HepG2 (cell line): ENCODE measurements around the gene AMBRA1. TPM values are rescaled to one million over a fixed set of nuclear protein-coding genes. Genes with fewer than 3 reads are reported as not detected.

ENCODE experiments used
- ATAC-seq: fragments of 200-7000 bp; cut with Tn5 transposase; 3 replicates; pipeline ENCODE4 v1.9.1; 2020; ENCODE audit warnings: mild to moderate bottlenecking, moderate library complexity
- BruUV-seq: library from RNA; stranded (reverse); fragments of 400-500 nt; replicated peaks from 2 replicates; lab custom pipeline; 2021; lab: Mats Ljungman, UMichigan
- CTCF ChIA-PET: fragments of 300-600 bp; formaldehyde crosslinking; extraction: SDS; loops from one replicate; lab custom pipeline; 2021; ENCODE audit warnings: low total read pairs, inconsistent platforms, low intra/inter-chr PET ratio; lab: Yijun Ruan, JAX
- POLR2A ChIA-PET: fragments of 350-600 bp; sonication (Branson Sonifier 250); formaldehyde crosslinking; loops from one replicate; lab custom pipeline; 2020; ENCODE audit warnings: antibody characterized with exemption, inconsistent platforms; lab: Yijun Ruan, JAX
- DNase-seq: peaks from one replicate; pipeline ENCODE4 v3.0.0-alpha.2; 2015; ENCODE audit warnings: low spot score
- FAIRE-seq: peaks from 3 replicates; lab custom pipeline; 2011; peaks lifted over from hg19 to GRCh38; lab: Jason Lieb, UNC
- H2AFZ ChIP-seq: one replicate; pipeline ENCODE4 v1.6.1; 2011; ENCODE audit warnings: low read length, inconsistent platforms
- H3K27ac ChIP-seq: fragments of 300-600 bp; 3 replicates; pipeline ENCODE4 v1.8.0; 2011; ENCODE audit warnings: mixed run types, mild to moderate bottlenecking, mixed read lengths, low read length, inconsistent platforms; ENCODE audit not compliant: insufficient read depth; ENCODE audit errors: extremely low read length
- H3K27me3 ChIP-seq, 2 experiments: fragments of 200-600 bp in 1 of 2; 2 replicates in 1 of 2; 3 replicates in 1 of 2; pipeline versions ENCODE4 v1.6.0 to v1.8.0; 2011; ENCODE audit warnings: low read length in 2 of 2, mild to moderate bottlenecking in 2 of 2, moderate library complexity in 2 of 2, inconsistent platforms in 1 of 2; ENCODE audit not compliant: insufficient read depth in 2 of 2, control insufficient read depth in 1 of 2
- H3K36me3 ChIP-seq, 2 experiments: fragments of 200-600 bp in 1 of 2; replicated peaks in 1 of 2; 2 replicates in 1 of 2; 3 replicates in 1 of 2; pipeline versions ENCODE4 v1.5.1 to v1.8.0; 2011; ENCODE audit warnings: low read length in 2 of 2, inconsistent platforms in 1 of 2; ENCODE audit not compliant: insufficient read depth in 2 of 2, control insufficient read depth in 1 of 2
- H3K4me1 ChIP-seq: 2 replicates; pipeline ENCODE4 v1.5.1; 2012; ENCODE audit warnings: low read length, inconsistent platforms; ENCODE audit not compliant: insufficient read depth
- H3K4me2 ChIP-seq: 2 replicates; pipeline ENCODE4 v1.6.0; 2011; ENCODE audit warnings: low read depth, low read length, inconsistent platforms
- H3K4me3 ChIP-seq, 3 experiments: fragments of 200-600 bp in 1 of 3; sonication (generic), shearing (Covaris generic) in 1 of 3; replicated peaks in 1 of 3; 2 replicates each; pipeline ENCODE4 v1.5.1; 2011 to 2016; ENCODE audit warnings: low read length in 3 of 3, inconsistent platforms in 2 of 3, low read depth in 2 of 3, mild to moderate bottlenecking in 2 of 3, control low read depth in 1 of 3, mixed read lengths in 1 of 3; ENCODE audit not compliant: insufficient read depth in 1 of 3
- H3K79me2 ChIP-seq: one replicate; pipeline ENCODE4 v1.6.1; 2011; ENCODE audit warnings: low read length, inconsistent platforms; ENCODE audit not compliant: insufficient read depth
- H3K9ac ChIP-seq: 2 replicates; pipeline ENCODE4 v1.6.0; 2011; ENCODE audit warnings: mild to moderate bottlenecking, low read depth, low read length, inconsistent platforms; ENCODE audit not compliant: insufficient read depth
- H3K9me3 ChIP-seq: 2 replicates; pipeline ENCODE4 v1.5.1; 2012; ENCODE audit warnings: mild to moderate bottlenecking, low read length
- H4K20me1 ChIP-seq: 2 replicates; pipeline ENCODE4 v1.6.0; 2011; ENCODE audit warnings: inconsistent platforms, mild to moderate bottlenecking, low read length, moderate library complexity; ENCODE audit not compliant: insufficient read depth
- CEBPB ChIP-seq: IDR thresholded peaks from 2 replicates; pipeline ENCODE4 v1.6.1; 2011; ENCODE audit warnings: low read depth, low read length, improper control_type of control experiment, borderline replicate concordance
- CEBPG ChIP-seq: IDR thresholded peaks from 2 replicates; pipeline ENCODE4 v1.6.1; 2016
- CREB1 ChIP-seq, 2 experiments: fragments of 450-650 bp in 1 of 2; IDR thresholded peaks; 2 replicates each; pipeline ENCODE4 v1.6.1; 2016 to 2017; ENCODE audit warnings: control low read depth in 1 of 2, mild to moderate bottlenecking in 1 of 2, missing compliant biosample characterization in 1 of 2, missing genetic modification characterization in 1 of 2
- FOXJ3 ChIP-seq: sonication (generic); formaldehyde crosslinking; IDR thresholded peaks from 2 replicates; pipeline ENCODE4 v1.4.0; 2020; ENCODE audit warnings: missing genetic modification reagents, mild to moderate bottlenecking, borderline replicate concordance
- GATAD2A ChIP-seq: IDR thresholded peaks from 2 replicates; pipeline ENCODE4 v1.6.1; 2016
- HNF4A ChIP-seq: sonication (generic); formaldehyde crosslinking; IDR thresholded peaks from 2 replicates; pipeline ENCODE4 v1.4.0; 2020; ENCODE audit warnings: missing genetic modification reagents
- MED13 ChIP-seq: sonication (generic); formaldehyde crosslinking; IDR thresholded peaks from 2 replicates; pipeline ENCODE4 v1.5.0; 2020; ENCODE audit warnings: missing genetic modification reagents
- SMYD3 ChIP-seq: sonication (generic); formaldehyde crosslinking; IDR thresholded peaks from 2 replicates; pipeline ENCODE4 v1.8.1; 2023; ENCODE audit warnings: mild to moderate bottlenecking, missing genetic modification reagents
- SOX6 ChIP-seq, 2 experiments: fragments of 450-650 bp in 1 of 2; sonication (generic) in 1 of 2; formaldehyde crosslinking in 1 of 2; IDR thresholded peaks; 2 replicates each; pipeline versions ENCODE4 v1.4.0 to v1.6.1; 2017 to 2020; ENCODE audit warnings: antibody characterized with exemption in 1 of 2, mild to moderate bottlenecking in 1 of 2, missing genetic modification reagents in 1 of 2
- ZBED4 ChIP-seq: sonication (generic); formaldehyde crosslinking; IDR thresholded peaks from 2 replicates; pipeline ENCODE4 v1.4.0; 2020; ENCODE audit warnings: missing genetic modification reagents, borderline replicate concordance
- ZFP62 ChIP-seq: sonication (generic); formaldehyde crosslinking; IDR thresholded peaks from 2 replicates; pipeline ENCODE4 v1.4.0; 2020; ENCODE audit warnings: missing genetic modification reagents
- ZNF496 ChIP-seq: sonication (generic); formaldehyde crosslinking; IDR thresholded peaks from 2 replicates; pipeline ENCODE4 v1.8.1; 2023; ENCODE audit warnings: mild to moderate bottlenecking, moderate library complexity, missing genetic modification reagents; ENCODE audit not compliant: insufficient replicate concordance
- WGBS: methylation state at CpG from one replicate; pipeline ENCODE4 v1.1.6; 2017; ENCODE audit warnings: low lambda C conversion rate; 5-methylcytosine and 5-hydroxymethylcytosine counted together
- in situ Hi-C: cut with HindIII; loops from 2 replicates; pipeline ENCODE4 v1.10.0; 2017; ENCODE audit warnings: low pct_unique_long_range_greater_than_20kb; ENCODE audit not compliant: extremely low pct_ligation_motif_present
- intact Hi-C: fragments of 100-400 bp; cut with micrococcal nuclease; formaldehyde crosslinking; loops from one replicate; pipeline ENCODE4 v1.10.0; 2022; ENCODE audit not compliant: unreplicated experiment
- polyA plus RNA-seq, 8 experiments: library from polyadenylated mRNA; depleted of rRNA in 3 of 8; stranded (reverse) in 7 of 8; unstranded in 1 of 8; fragments of >200 nt; fragmentation: Illumina TruSeq in 4 of 8; extraction: Trizol in 4 of 8; gene quantifications; 2 replicates each; pipeline versions ENCODE4 v1.2.1 to v1.2.3, GENCODE V29; 2011 to 2016; ENCODE audit warnings: low read depth in 4 of 8, missing spikeins in 1 of 8, mixed read lengths in 1 of 8; ENCODE audit not compliant: insufficient read depth in 1 of 8
- total RNA-seq, 5 experiments: library from RNA; depleted of rRNA; stranded (reverse); fragments of >200 nt; fragmentation: Illumina TruSeq; extraction: Trizol; gene quantifications; 2 replicates each; pipeline ENCODE4 v1.2.3, GENCODE V29; 2016; ENCODE audit warnings: low read depth in 1 of 5
- TF ChIP-seq, protein P1 (sequence below): sonication (generic); formaldehyde crosslinking; IDR thresholded peaks from 2 replicates; pipeline ENCODE4 v1.4.0; 2020; ENCODE audit warnings: mild to moderate bottlenecking, missing genetic modification reagents
- TF ChIP-seq, protein P2 (sequence below), 2 experiments: sonication (generic) in 1 of 2; formaldehyde crosslinking in 1 of 2; IDR thresholded peaks; 2 replicates each; pipeline versions ENCODE4 v1.4.0 to v1.6.1; 2018 to 2020; ENCODE audit warnings: missing genetic modification reagents in 2 of 2, borderline replicate concordance in 1 of 2, low read depth in 1 of 2, mild to moderate bottlenecking in 1 of 2, missing biosample characterization in 1 of 2
- TF ChIP-seq, protein P3 (sequence below): sonication (generic); formaldehyde crosslinking; IDR thresholded peaks from 2 replicates; pipeline ENCODE4 v1.4.0; 2020; ENCODE audit warnings: missing genetic modification reagents, mild to moderate bottlenecking, borderline replicate concordance

AMBRA1 gene
- total and polyA plus RNA-seq, 2 of the 13 experiments (the other 11 are each of a cell fraction or from before 2014, with no cell fraction given) = 15.7 to 26.0 TPM

GRCh38 chr11:46465683-46466082 lies 128.1 kb downstream of the AMBRA1 start:
- no peak for FAIRE-seq
- intact Hi-C loops = no loop called here
- peaks cover 6 to 9% of the 10 kb centered on the region in 2 experiments; a peak in 3 of 5 replicates for H3K36me3 ChIP-seq
- peak; percentile 11 for DNase-seq
- in situ Hi-C loops = no loop called here
- no peak overlapping the region for H3K4me2 ChIP-seq
- no peaks in the 10 kb centered on the region for H3K9me3 ChIP-seq
- no peak overlapping the region for H3K9ac ChIP-seq
- WGBS = 17% methylated on average over 1 of the region's 1 CpG
- ChIA-PET POLR2A (no interaction called here), CTCF (no interaction called here)
- H3K4me3 ChIP-seq = no peak overlapping the region
- H2AFZ ChIP-seq = no peak overlapping the region
- H3K27me3 ChIP-seq = no peaks in the 10 kb centered on the region; a peak in 1 of 5 replicates
- peaks cover 9% of the 10 kb centered on the region for H3K79me2 ChIP-seq
- peaks cover 44% of the 10 kb centered on the region for H3K4me1 ChIP-seq
- BruUV-seq = no TSS peak
- H4K20me1 ChIP-seq = peaks cover 25% of the 10 kb centered on the region
- no peak overlapping the region for H3K27ac ChIP-seq
- peak; percentile 15; the same call in 2 of the 3 replicates for ATAC-seq
- TF ChIP-seq FOXJ3 = peak; percentile 45; the same call in 1 of the 2 replicates
- no peak for TF ChIP-seq ZFP62 (CRISPR knock-in tag)
- TF ChIP-seq, protein P1, sequence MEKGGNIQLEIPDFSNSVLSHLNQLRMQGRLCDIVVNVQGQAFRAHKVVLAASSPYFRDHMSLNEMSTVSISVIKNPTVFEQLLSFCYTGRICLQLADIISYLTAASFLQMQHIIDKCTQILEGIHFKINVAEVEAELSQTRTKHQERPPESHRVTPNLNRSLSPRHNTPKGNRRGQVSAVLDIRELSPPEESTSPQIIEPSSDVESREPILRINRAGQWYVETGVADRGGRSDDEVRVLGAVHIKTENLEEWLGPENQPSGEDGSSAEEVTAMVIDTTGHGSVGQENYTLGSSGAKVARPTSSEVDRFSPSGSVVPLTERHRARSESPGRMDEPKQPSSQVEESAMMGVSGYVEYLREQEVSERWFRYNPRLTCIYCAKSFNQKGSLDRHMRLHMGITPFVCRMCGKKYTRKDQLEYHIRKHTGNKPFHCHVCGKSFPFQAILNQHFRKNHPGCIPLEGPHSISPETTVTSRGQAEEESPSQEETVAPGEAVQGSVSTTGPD (CRISPR knock-in tag) = no peak
- TF ChIP-seq ZBED4 (CRISPR knock-in tag) = no peak
- no peak for TF ChIP-seq MED13 (CRISPR knock-in tag)
- TF ChIP-seq, protein P2, sequence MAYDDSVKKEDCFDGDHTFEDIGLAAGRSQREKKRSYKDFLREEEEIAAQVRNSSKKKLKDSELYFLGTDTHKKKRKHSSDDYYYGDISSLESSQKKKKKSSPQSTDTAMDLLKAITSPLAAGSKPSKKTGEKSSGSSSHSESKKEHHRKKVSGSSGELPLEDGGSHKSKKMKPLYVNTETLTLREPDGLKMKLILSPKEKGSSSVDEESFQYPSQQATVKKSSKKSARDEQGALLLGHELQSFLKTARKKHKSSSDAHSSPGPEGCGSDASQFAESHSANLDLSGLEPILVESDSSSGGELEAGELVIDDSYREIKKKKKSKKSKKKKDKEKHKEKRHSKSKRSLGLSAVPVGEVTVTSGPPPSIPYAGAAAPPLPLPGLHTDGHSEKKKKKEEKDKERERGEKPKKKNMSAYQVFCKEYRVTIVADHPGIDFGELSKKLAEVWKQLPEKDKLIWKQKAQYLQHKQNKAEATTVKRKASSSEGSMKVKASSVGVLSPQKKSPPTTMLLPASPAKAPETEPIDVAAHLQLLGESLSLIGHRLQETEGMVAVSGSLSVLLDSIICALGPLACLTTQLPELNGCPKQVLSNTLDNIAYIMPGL (CRISPR knock-in tag; IDR thresholded peaks at IDR 0.05; ENCODE audit: borderline replicate concordance in 1 of 2, low read depth in 1 of 2) = 0 out of 4 replicates have a peak, but pooled peaks of 1 of the 2 experiments have one; percentile 24
- TF ChIP-seq SOX6 (IDR thresholded peaks at IDR 0.05) = no peak
- TF ChIP-seq SOX6 (CRISPR knock-in tag; IDR thresholded peaks at IDR 0.05) = 0 out of 2 replicates have a peak, but pooled peaks have one; percentile 23
- TF ChIP-seq, protein P3, sequence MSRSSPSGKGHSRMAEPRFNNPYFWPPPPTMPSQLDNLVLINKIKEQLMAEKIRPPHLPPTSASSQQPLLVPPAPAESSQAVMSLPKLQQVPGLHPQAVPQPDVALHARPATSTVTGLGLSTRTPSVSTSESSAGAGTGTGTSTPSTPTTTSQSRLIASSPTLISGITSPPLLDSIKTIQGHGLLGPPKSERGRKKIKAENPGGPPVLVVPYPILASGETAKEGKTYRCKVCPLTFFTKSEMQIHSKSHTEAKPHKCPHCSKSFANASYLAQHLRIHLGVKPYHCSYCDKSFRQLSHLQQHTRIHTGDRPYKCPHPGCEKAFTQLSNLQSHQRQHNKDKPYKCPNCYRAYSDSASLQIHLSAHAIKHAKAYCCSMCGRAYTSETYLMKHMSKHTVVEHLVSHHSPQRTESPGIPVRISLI = peak; percentile 14; the same call in 1 of the 2 replicates
- TF ChIP-seq CREB1 (IDR thresholded peaks at IDR 0.05) = no peak
- 0 out of 2 replicates have a peak, but pooled peaks have one; percentile 21 for TF ChIP-seq CREB1 (CRISPR knock-in tag; IDR thresholded peaks at IDR 0.05)
- TF ChIP-seq ZNF496 (CRISPR knock-in tag) = no peak
- TF ChIP-seq CEBPB = peak; percentile 85
- no peak for TF ChIP-seq SMYD3 (CRISPR knock-in tag)
- TF ChIP-seq CEBPG (CRISPR knock-in tag) = peak; percentile 79
- peak; percentile 47; the same call in 1 of the 2 replicates for TF ChIP-seq GATAD2A (CRISPR knock-in tag)
- TF ChIP-seq HNF4A = peak; percentile 59
